ENCODE results near the gene EIF5.
A peak's percentile ranks its signal among the peaks of the same experiment; 100 is the strongest.

EIF5 gene

GRCh38 chr14:103370087-103370486, 36.0 kb downstream of the EIF5 start:
- no peak for DNase-seq (ENCODE audit: low read depth in 2 of 2)

GRCh38 chr14:103372017-103372416, 38.0 kb downstream of the EIF5 start:
- DNase-seq (ENCODE audit: low read depth in 2 of 2), result no peak

GRCh38 chr14:103372552-103373304, 38.7 kb downstream of the EIF5 start:
- DNase-seq (ENCODE audit: low read depth in 2 of 2), result no peak

GRCh38 chr14:103374121-103374520, 40.1 kb downstream of the EIF5 start:
- no peak for DNase-seq (ENCODE audit: low read depth in 2 of 2)

GRCh38 chr14:103377522-103378037, 43.5 kb downstream of the EIF5 start:
- DNase-seq (ENCODE audit: low read depth in 2 of 2), result no peak

- DNase-seq (ENCODE audit: low read depth in 2 of 2), result no peak
These were observed 44.2 kb downstream of the EIF5 start for GRCh38 chr14:103378038-103378854.

GRCh38 chr14:103380719-103381377, 46.8 kb downstream of the EIF5 start:
- DNase-seq (ENCODE audit: low read depth in 2 of 2), result no peak

GRCh38 chr14:103382376-103382775, 48.3 kb downstream of the EIF5 start:
- DNase-seq (ENCODE audit: low read depth in 2 of 2), result no peak

GRCh38 chr14:103384450-103385151, 50.6 kb downstream of the EIF5 start:
- DNase-seq (ENCODE audit: low read depth in 2 of 2), result no peak

GRCh38 chr14:103385152-103385928, 51.3 kb downstream of the EIF5 start, which contains the start of gene MARK3:
MARK3 (plus strand) TSS chr14:103385415; CDS start chr14:103386030, 615 bp downstream.
- peak; percentile 89 to 90 for DNase-seq (ENCODE audit: low read depth in 2 of 2)

- DNase-seq (ENCODE audit: low read depth in 2 of 2), result no peak
These were observed 52.1 kb downstream of the EIF5 start for GRCh38 chr14:103385929-103386712.

GRCh38 chr14:103386713-103387329, 52.8 kb downstream of the EIF5 start:
- no peak for DNase-seq (ENCODE audit: low read depth in 2 of 2)

- no peak for DNase-seq (ENCODE audit: low read depth in 2 of 2)
These were observed 54.6 kb downstream of the EIF5 start for GRCh38 chr14:103388664-103389063.

GRCh38 chr14:103390605-103391004, 56.6 kb downstream of the EIF5 start:
- DNase-seq (ENCODE audit: low read depth in 2 of 2), result no peak

GRCh38 chr14:103391048-103391447, 57.0 kb downstream of the EIF5 start:
- no peak for DNase-seq (ENCODE audit: low read depth in 2 of 2)

- DNase-seq (ENCODE audit: low read depth in 2 of 2), result no peak
These were observed 58.1 kb downstream of the EIF5 start for GRCh38 chr14:103392106-103392505.

- DNase-seq (ENCODE audit: low read depth in 2 of 2), result no peak
These were observed 58.5 kb downstream of the EIF5 start for GRCh38 chr14:103392572-103392971.

- no peak for DNase-seq (ENCODE audit: low read depth in 2 of 2)
These were observed 59.0 kb downstream of the EIF5 start for GRCh38 chr14:103393070-103393469.
